HEK293 (cell line): ENCODE measurements around the gene GSS.

Experiments used
- CTCF ChIA-PET: fragments of 350-600 bp; formaldehyde crosslinking; extraction: SDS; loops from one replicate; lab custom pipeline; 2021; ENCODE audit warnings: antibody characterized with exemption; lab: Yijun Ruan, JAX
- POLR2A ChIA-PET: fragments of 300-600 bp; formaldehyde crosslinking; extraction: SDS; loops from one replicate; lab custom pipeline; 2020; ENCODE audit warnings: antibody characterized with exemption, inconsistent platforms; lab: Yijun Ruan, JAX
- H3K27ac ChIP-seq: fragments of 200-500 bp; sonication (Bioruptor generic); 2 replicates; pipeline ENCODE4 v1.5.1; 2014; ENCODE audit warnings: low read depth, low read length, control low read depth, inconsistent platforms; ENCODE audit errors: extremely low read depth
- H3K36me3 ChIP-seq, 2 experiments: fragments of 200-500 bp in 1 of 2; sonication (Bioruptor generic) in 1 of 2; 1 replicate in 1 of 2; 2 replicates in 1 of 2; pipeline ENCODE4 v1.5.1; 2014 to 2017; ENCODE audit warnings: inconsistent platforms in 2 of 2, low read length in 2 of 2; ENCODE audit not compliant: control insufficient read depth in 2 of 2, insufficient read depth in 1 of 2
- H3K4me1 ChIP-seq: fragments of 200-500 bp; sonication (Bioruptor generic); 2 replicates; pipeline ENCODE4 v1.5.1; 2014; ENCODE audit warnings: mild to moderate bottlenecking, low read length, inconsistent platforms; ENCODE audit not compliant: control insufficient read depth, insufficient read depth
- H3K4me3 ChIP-seq: 2 replicates; pipeline ENCODE4 v1.5.1; 2011; ENCODE audit warnings: low read depth, mild to moderate bottlenecking, control low read depth, low read length, moderate library complexity
- H3K9me3 ChIP-seq: fragments of 200-500 bp; sonication (Bioruptor generic); 2 replicates; pipeline ENCODE4 v1.5.1; 2014; ENCODE audit warnings: low read depth, low read length, inconsistent platforms; ENCODE audit not compliant: control insufficient read depth, insufficient read depth
- HOXC10 ChIP-seq: sonication (generic); formaldehyde crosslinking; IDR thresholded peaks from 2 replicates; pipeline ENCODE4 v1.8.1; 2023; ENCODE audit warnings: mild to moderate bottlenecking, missing genetic modification reagents
- OSR2 ChIP-seq: fragments of 450-650 bp; formaldehyde crosslinking; IDR thresholded peaks from 2 replicates; pipeline ENCODE4 v1.5.1; 2016; ENCODE audit warnings: missing biosample characterization, missing genetic modification characterization
- PRDM10 ChIP-seq: fragments of 450-650 bp; formaldehyde crosslinking; IDR thresholded peaks from 2 replicates; pipeline ENCODE4 v1.5.1; 2016; ENCODE audit warnings: missing biosample characterization, missing genetic modification characterization
- RBAK ChIP-seq: fragments of 450-650 bp; formaldehyde crosslinking; IDR thresholded peaks from 2 replicates; pipeline ENCODE4 v1.5.1; 2016; ENCODE audit warnings: missing biosample characterization, missing genetic modification characterization
- ZBTB10 ChIP-seq: fragments of 450-650 bp; formaldehyde crosslinking; IDR thresholded peaks from 2 replicates; pipeline ENCODE4 v1.5.1; 2016; ENCODE audit warnings: missing biosample characterization, missing genetic modification characterization
- ZBTB17 ChIP-seq: fragments of 450-650 bp; formaldehyde crosslinking; IDR thresholded peaks from 2 replicates; pipeline ENCODE4 v1.5.1; 2016; ENCODE audit warnings: missing biosample characterization, missing genetic modification characterization
- ZBTB8A ChIP-seq: fragments of 450-650 bp; formaldehyde crosslinking; IDR thresholded peaks from 2 replicates; pipeline ENCODE4 v1.5.1; 2016; ENCODE audit warnings: missing biosample characterization, missing genetic modification characterization
- ZNF146 ChIP-seq: fragments of 450-650 bp; formaldehyde crosslinking; IDR thresholded peaks from 2 replicates; pipeline ENCODE4 v1.5.1; 2016; ENCODE audit warnings: missing biosample characterization, missing genetic modification characterization
- ZNF202 ChIP-seq: fragments of 450-650 bp; formaldehyde crosslinking; IDR thresholded peaks from 2 replicates; pipeline ENCODE4 v1.5.1; 2016; ENCODE audit warnings: missing biosample characterization, missing genetic modification characterization, borderline replicate concordance
- ZNF24 ChIP-seq: fragments of 450-650 bp; formaldehyde crosslinking; IDR thresholded peaks from 2 replicates; pipeline ENCODE4 v1.5.1; 2016; ENCODE audit warnings: missing biosample characterization, missing genetic modification characterization
- ZNF248 ChIP-seq: fragments of 450-650 bp; formaldehyde crosslinking; IDR thresholded peaks from 2 replicates; pipeline ENCODE4 v1.5.1; 2017; ENCODE audit warnings: missing biosample characterization, missing genetic modification characterization
- ZNF302 ChIP-seq: fragments of 450-650 bp; formaldehyde crosslinking; IDR thresholded peaks from 2 replicates; pipeline ENCODE4 v1.5.1; 2016; ENCODE audit warnings: missing biosample characterization, missing genetic modification characterization, low read depth
- ZNF426 ChIP-seq: fragments of 450-650 bp; formaldehyde crosslinking; IDR thresholded peaks from 2 replicates; pipeline ENCODE4 v1.5.1; 2017; ENCODE audit warnings: missing biosample characterization, missing genetic modification characterization, mild to moderate bottlenecking, inconsistent platforms, moderate library complexity
- ZNF544 ChIP-seq: fragments of 450-650 bp; formaldehyde crosslinking; IDR thresholded peaks from 2 replicates; pipeline ENCODE4 v1.5.0; 2017; ENCODE audit warnings: missing biosample characterization, missing genetic modification characterization
- ZNF555 ChIP-seq: fragments of 450-650 bp; formaldehyde crosslinking; conservative IDR thresholded peaks from 2 replicates; pipeline ENCODE4 v1.5.1; 2017; ENCODE audit warnings: missing biosample characterization, mild to moderate bottlenecking, missing genetic modification characterization, inconsistent platforms
- ZNF561 ChIP-seq: fragments of 450-650 bp; IDR thresholded peaks from 2 replicates; pipeline ENCODE4 v1.5.1; 2018; ENCODE audit warnings: missing biosample characterization, missing genetic modification characterization, borderline replicate concordance
- ZNF621 ChIP-seq: fragments of 450-650 bp; formaldehyde crosslinking; IDR thresholded peaks from 2 replicates; pipeline ENCODE4 v1.5.1; 2017; ENCODE audit warnings: missing biosample characterization, missing genetic modification characterization
- ZNF639 ChIP-seq: fragments of 450-650 bp; formaldehyde crosslinking; IDR thresholded peaks from 2 replicates; pipeline ENCODE4 v1.5.1; 2016; ENCODE audit warnings: missing biosample characterization, missing genetic modification characterization
- ZNF664 ChIP-seq: fragments of 450-650 bp; formaldehyde crosslinking; IDR thresholded peaks from 2 replicates; pipeline ENCODE4 v1.5.1; 2016; ENCODE audit warnings: missing biosample characterization, missing genetic modification characterization
- TF ChIP-seq, protein P1 (sequence below): fragments of 450-650 bp; formaldehyde crosslinking; IDR thresholded peaks from 2 replicates; pipeline ENCODE4; 2016; ENCODE audit warnings: missing biosample characterization, missing genetic modification characterization
- TF ChIP-seq, protein P2 (sequence below): fragments of 450-650 bp; formaldehyde crosslinking; IDR thresholded peaks from 2 replicates; pipeline ENCODE4 v1.5.1; 2016; ENCODE audit warnings: missing biosample characterization, missing genetic modification characterization

The GSS gene

DNA sequence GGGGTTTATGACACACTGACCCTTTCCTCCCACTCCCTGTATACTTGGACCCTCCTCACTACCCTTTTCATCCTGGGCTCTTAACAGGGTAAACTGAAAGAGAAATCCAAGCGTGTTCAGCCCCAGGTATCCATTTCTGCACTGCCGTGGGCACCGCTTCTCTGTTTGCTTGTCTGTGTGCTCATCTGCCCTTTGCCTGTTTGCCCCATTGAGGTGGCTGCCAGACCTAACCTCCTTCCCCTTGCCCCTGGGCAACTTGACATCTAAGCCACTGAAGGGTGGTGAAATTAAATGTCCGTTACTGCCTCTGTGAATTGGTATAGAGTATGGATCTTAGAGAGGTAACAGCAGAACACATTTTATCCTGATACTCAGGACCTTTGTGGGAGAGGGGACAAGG, 40.5 kb downstream of the GSS start:
- Histone ChIP-seq H3K36me3 (peaks cover 0 to 8% of the 10 kb centered on the region in 2 experiments; a peak in 1 of 3 replicates), H3K4me1 (no peaks in the 10 kb centered on the region), H3K27ac (no peak overlapping the region), H3K9me3 (no peaks in the 10 kb centered on the region), H3K4me3 (no peak overlapping the region)
- TF ChIP-seq OSR2 (tag by site-specific recombination) (no peak), ZNF664 (tag by site-specific recombination) (no peak), ZNF555 (tag by site-specific recombination) (no peak), ZNF426 (tag by site-specific recombination) (no peak), ZBTB10 (tag by site-specific recombination) (no peak), ZNF639 (no peak), ZNF146 (tag by site-specific recombination) (no peak), ZNF621 (tag by site-specific recombination) (no peak), ZNF24 (tag by site-specific recombination) (no peak), ZNF202 (tag by site-specific recombination) (no peak), ZNF248 (tag by site-specific recombination) (no peak), HOXC10 (CRISPR knock-in tag) (no peak), ZNF302 (tag by site-specific recombination) (no peak), RBAK (no peak), ZNF544 (tag by site-specific recombination) (no peak)
- TF ChIP-seq, protein P1, sequence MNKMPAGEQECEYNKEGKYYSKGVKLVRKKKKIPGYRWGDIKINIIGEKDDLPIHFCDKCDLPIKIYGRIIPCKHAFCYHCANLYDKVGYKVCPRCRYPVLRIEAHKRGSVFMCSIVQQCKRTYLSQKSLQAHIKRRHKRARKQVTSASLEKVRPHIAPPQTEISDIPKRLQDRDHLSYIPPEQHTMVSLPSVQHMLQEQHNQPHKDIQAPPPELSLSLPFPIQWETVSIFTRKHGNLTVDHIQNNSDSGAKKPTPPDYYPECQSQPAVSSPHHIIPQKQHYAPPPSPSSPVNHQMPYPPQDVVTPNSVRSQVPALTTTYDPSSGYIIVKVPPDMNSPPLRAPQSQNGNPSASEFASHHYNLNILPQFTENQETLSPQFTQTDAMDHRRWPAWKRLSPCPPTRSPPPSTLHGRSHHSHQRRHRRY (tag by site-specific recombination) = no peak
- POLR2A ChIA-PET = no interaction called here
- CTCF ChIA-PET = no interaction called here

DNA sequence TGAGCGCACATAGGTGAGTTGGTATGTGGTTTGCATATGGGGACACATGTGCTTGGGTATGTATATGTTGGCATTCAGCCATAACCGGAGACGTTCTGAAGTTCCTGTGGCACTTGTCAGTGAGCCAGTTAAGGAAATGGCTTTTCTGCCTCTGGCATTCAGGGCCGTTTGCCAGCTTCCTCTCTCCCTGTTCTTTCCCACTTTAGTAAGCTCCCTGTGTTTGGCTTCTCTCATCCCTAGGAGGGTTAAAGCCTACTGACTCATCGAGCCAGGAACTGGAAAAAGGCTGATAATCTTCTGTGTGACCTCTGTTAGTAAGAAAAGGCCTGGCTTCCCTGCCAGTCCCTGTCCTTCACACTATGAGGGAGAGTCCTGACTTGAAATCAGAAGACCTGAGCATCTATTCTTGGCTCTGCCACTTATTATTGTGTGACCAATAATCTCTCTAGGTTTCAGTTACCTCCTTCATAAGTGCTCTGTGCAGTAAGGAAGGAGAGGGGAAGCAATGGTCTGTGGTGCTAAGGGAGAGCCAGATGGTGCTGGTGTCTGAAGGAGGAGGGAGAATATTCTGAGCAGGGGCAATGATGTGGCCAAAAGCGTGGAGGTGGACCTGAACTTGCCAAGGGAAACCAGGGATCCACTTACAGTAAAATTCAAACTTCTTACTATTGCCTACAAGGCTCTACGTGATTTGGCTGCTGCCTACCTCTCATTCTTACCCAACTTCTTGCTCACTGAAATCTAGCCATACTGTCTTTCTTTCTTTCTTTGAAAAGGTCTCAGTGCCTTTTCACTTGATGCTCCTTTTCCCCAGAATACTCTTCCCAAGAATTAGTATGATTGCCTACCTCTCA, 47.8 kb downstream of the GSS start:
- ChIA-PET POLR2A (no interaction called here), CTCF (interaction anchor here (0.7 kb wide), 1 partner anchor 757 kb away, joined by 4 read pairs; no protein-coding TSS in a partner anchor)
- H3K9me3 ChIP-seq = no peaks in the 10 kb centered on the region
- peak overlapping the region; percentile 61; the same call in 1 of the 2 replicates for H3K27ac ChIP-seq
- H3K4me1 ChIP-seq = peaks cover 9% of the 10 kb centered on the region
- no peak overlapping the region for H3K4me3 ChIP-seq
- H3K36me3 ChIP-seq = no peaks in the 10 kb centered on the region
- TF ChIP-seq ZBTB10 (tag by site-specific recombination) (no peak), ZBTB8A (tag by site-specific recombination) (no peak), ZNF664 (tag by site-specific recombination) (no peak), PRDM10 (tag by site-specific recombination) (peak; percentile 77), ZNF561 (peak; percentile 21; the same call in 1 of the 2 replicates), ZBTB17 (peak; percentile 72)
- TF ChIP-seq, protein P2, sequence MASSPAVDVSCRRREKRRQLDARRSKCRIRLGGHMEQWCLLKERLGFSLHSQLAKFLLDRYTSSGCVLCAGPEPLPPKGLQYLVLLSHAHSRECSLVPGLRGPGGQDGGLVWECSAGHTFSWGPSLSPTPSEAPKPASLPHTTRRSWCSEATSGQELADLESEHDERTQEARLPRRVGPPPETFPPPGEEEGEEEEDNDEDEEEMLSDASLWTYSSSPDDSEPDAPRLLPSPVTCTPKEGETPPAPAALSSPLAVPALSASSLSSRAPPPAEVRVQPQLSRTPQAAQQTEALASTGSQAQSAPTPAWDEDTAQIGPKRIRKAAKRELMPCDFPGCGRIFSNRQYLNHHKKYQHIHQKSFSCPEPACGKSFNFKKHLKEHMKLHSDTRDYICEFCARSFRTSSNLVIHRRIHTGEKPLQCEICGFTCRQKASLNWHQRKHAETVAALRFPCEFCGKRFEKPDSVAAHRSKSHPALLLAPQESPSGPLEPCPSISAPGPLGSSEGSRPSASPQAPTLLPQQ (tag by site-specific recombination) = peak; percentile 94
